Activated B cell treated with CpG ODN at 0.5 μM for 24 hours (primary cell): ENCODE data around the gene KRTAP2-4. TPM values are rescaled to one million over a fixed set of nuclear protein-coding genes. Genes with fewer than 3 reads are reported as not detected.
"Not testable (repeated sequence)": the region's sequence is repeated elsewhere in the genome, so short reads cannot be mapped to it uniquely, and the experiment has no call there.

Source experiments
- ATAC-seq: fragments of 200-7000 bp; cut with Tn5 transposase; one replicate; pipeline ENCODE4 v1.10.0; 2021; ENCODE audit warnings: low read depth, mild to moderate bottlenecking, moderate library complexity
- CTCF ChIA-PET: fragments of 350-600 bp; sonication (Branson Sonifier 250); formaldehyde crosslinking; loops from one replicate; lab custom pipeline; 2021; ENCODE audit warnings: antibody characterized with exemption; lab: Charles Lee
- POLR2A ChIA-PET: fragments of 350-600 bp; sonication (Branson Sonifier 250); formaldehyde crosslinking; loops from one replicate; lab custom pipeline; 2021; ENCODE audit warnings: antibody characterized with exemption; lab: Charles Lee
- DNase-seq: peaks from one replicate; pipeline ENCODE4 v3.0.0; 2022
- H3K27ac Mint-ChIP-seq: one replicate; pipeline ENCODE4 v1.8.0; 2020; ENCODE audit warnings: mixed read lengths
- H3K27me3 Mint-ChIP-seq: one replicate; pipeline ENCODE4 v1.8.0; 2021; ENCODE audit warnings: mixed read lengths
- H3K36me3 Mint-ChIP-seq: one replicate; pipeline ENCODE4 v1.8.0; 2021; ENCODE audit warnings: low read depth, mixed read lengths
- H3K4me1 Mint-ChIP-seq: one replicate; pipeline ENCODE4 v1.8.0; 2021; ENCODE audit warnings: mixed read lengths
- H3K4me3 Mint-ChIP-seq: one replicate; pipeline ENCODE4 v1.8.0; 2020; ENCODE audit warnings: mild to moderate bottlenecking, mixed read lengths
- H3K9me3 Mint-ChIP-seq: one replicate; pipeline ENCODE4 v1.8.0; 2020; ENCODE audit warnings: mixed read lengths
- CTCF ChIP-seq: fragments of 200-600 bp; IDR thresholded peaks from one replicate; pipeline ENCODE4 v1.8.0; 2022; ENCODE audit warnings: antibody characterized with exemption, mild to moderate bottlenecking
- intact Hi-C: fragments of 100-400 bp; cut with micrococcal nuclease; formaldehyde crosslinking; loops from one replicate; pipeline ENCODE4 v1.15.1; 2024
- total RNA-seq: library from RNA; stranded (reverse); gene quantifications from 2 replicates; pipeline ENCODE4 v1.2.3, GENCODE V29; 2022

The KRTAP2-4 gene
- total RNA-seq, 1 donor from 2014 or later: not detected

GRCh38 chr17:41073676-41074075, 8.0 kb upstream of the KRTAP2-4 start:
- intact Hi-C loops: no loop called here
- POLR2A ChIA-PET: no interaction called here
- Mint-ChIP-seq H3K4me1 (no peaks in the 10 kb centered on the region), H3K9me3 (no peaks in the 10 kb centered on the region), H3K27ac (no peak overlapping the region), H3K27me3 (peaks cover 15% of the 10 kb centered on the region), H3K36me3 (no peaks in the 10 kb centered on the region), H3K4me3 (no peak overlapping the region)
- DNase-seq: no peak
- ATAC-seq: no peak
- CTCF ChIA-PET: no interaction called here
- no peak for TF ChIP-seq CTCF

DNA sequence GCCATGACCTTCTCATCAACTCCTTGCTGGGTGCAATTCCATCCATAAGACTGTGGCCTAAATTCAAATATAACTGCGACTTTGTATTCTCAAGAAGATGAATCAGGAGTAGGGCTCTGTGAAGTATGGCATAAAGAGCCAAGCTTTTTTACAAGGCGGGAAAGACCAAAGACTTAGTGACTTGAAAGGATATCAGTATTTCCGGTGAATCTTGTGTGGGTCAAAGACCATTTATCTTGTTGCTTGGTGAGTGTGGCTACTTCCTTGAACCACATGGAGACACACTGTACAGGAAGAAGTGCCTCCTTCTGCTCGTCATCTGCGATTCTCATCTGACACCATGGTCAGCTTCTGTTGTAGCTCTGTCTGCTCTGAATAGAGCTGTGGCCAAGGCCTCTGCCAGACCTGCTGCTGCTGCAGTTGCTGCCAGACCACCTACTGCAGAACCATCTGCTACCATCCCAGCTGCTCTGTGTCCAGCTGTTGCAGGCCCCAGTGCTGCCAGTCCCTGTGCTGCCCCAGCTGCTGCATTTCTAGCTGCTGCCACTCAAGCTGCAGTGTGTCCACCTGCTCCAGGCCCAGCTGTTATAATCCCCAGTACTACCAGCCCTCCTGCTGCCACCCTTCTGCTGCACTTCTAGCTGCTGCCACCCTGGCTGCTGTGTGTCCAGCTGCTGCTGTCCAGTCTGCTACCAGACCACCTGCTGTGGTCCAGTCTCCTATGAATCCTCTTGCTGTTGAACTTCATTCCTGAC, 6.1 kb upstream of the KRTAP2-4 start:
- no peak for DNase-seq
- TF ChIP-seq CTCF: no peak
- CTCF ChIA-PET: no interaction called here
- Mint-ChIP-seq H3K4me1 (no peaks in the 10 kb centered on the region), H3K4me3 (no peak overlapping the region), H3K36me3 (no peaks in the 10 kb centered on the region), H3K27me3 (peaks cover 11% of the 10 kb centered on the region), H3K9me3 (no peaks in the 10 kb centered on the region), H3K27ac (no peak overlapping the region)
- ATAC-seq: no peak
- intact Hi-C loops: no loop called here
- POLR2A ChIA-PET: no interaction called here

DNA sequence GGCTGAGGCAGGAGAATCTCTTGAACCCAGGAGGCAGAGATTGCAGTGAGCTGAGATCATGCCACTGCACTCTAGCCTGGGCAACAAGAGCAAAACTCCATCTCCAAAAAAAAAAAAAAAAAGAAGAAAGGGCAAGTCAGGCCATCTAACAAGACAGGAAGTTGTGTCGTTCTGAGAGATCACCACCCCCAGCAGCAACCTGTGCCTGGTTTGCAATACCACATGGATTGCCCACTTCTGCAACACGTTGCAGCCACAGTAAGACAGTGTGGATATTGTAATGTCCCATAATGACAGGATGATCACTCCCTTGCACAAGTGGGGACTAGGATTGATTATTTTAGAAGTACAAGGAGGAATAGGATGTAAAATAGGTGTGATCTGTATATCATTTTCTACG, 3.4 kb upstream of the KRTAP2-4 start:
- Mint-ChIP-seq H3K9me3 (no peaks in the 10 kb centered on the region), H3K4me1 (no peaks in the 10 kb centered on the region), H3K27me3 (peaks cover 4% of the 10 kb centered on the region), H3K27ac (no peak overlapping the region), H3K36me3 (no peaks in the 10 kb centered on the region), H3K4me3 (no peak overlapping the region)
- ATAC-seq (no peak), DNase-seq (no peak)
- no peak for TF ChIP-seq CTCF
- ChIA-PET CTCF (no interaction called here), POLR2A (no interaction called here)
- intact Hi-C loops: no loop called here

DNA sequence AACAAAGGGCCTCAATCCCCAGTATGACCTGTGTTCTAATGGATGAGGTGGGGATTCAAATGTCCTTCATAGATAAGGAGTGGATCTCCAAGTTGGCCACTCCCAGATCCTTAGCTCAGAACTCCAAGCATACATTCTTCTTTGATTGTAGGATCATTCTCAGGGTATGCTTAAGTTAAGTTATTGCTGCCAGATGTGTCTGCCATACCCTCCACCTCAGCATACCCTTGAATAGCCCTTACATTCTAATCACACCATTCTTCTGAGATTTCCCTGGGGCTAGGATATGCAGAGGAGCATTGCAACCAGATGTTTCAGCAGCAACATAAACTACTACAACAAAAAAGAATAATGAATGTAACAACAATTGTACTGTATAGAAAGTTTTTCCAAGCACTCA, 1.6 kb upstream of the KRTAP2-4 start:
- no peaks in the 10 kb centered on the region for H3K36me3 Mint-ChIP-seq
- TF ChIP-seq CTCF: no peak
- no peak overlapping the region for H3K27ac Mint-ChIP-seq
- no peak overlapping the region for H3K4me3 Mint-ChIP-seq
- no peak for ATAC-seq
- ChIA-PET CTCF (no interaction called here), POLR2A (no interaction called here)
- no peaks in the 10 kb centered on the region for H3K4me1 Mint-ChIP-seq
- DNase-seq: no peak
- H3K27me3 Mint-ChIP-seq: peaks cover 4% of the 10 kb centered on the region
- H3K9me3 Mint-ChIP-seq: no peaks in the 10 kb centered on the region
- intact Hi-C loops: no loop called here

- peaks cover 14% of the 10 kb centered on the region for H3K27me3 Mint-ChIP-seq
- H3K9me3 Mint-ChIP-seq, POLR2A ChIA-PET, DNase-seq, H3K36me3 Mint-ChIP-seq, H3K4me3 Mint-ChIP-seq, ATAC-seq, intact Hi-C loops, CTCF ChIA-PET, H3K27ac Mint-ChIP-seq, H3K4me1 Mint-ChIP-seq: not testable (repeated sequence)
Observed at GRCh38 chr17:41065016-41065689, 526 bp downstream of the KRTAP2-4 start.
